H9 (cell line): ENCODE measurements around the gene TMCC1. TPM values are rescaled to one million over a fixed set of nuclear protein-coding genes. Genes with fewer than 3 reads are reported as not detected.

Experiments used
- DNase-seq: peaks from one replicate; pipeline ENCODE4 v3.0.0-alpha.2; 2017
- H2AFZ ChIP-seq: one replicate; pipeline ENCODE4 v1.6.1; 2013; ENCODE audit warnings: mild to moderate bottlenecking, low read length, control low read depth, moderate library complexity
- H2AK5ac ChIP-seq: 2 replicates; pipeline ENCODE4 v1.6.1; 2013; ENCODE audit warnings: low read length, control low read depth, mixed read lengths; ENCODE audit not compliant: insufficient read length
- H2BK120ac ChIP-seq: one replicate; pipeline ENCODE4 v1.6.1; 2013; ENCODE audit warnings: low read depth, mild to moderate bottlenecking, low read length, control low read depth, inconsistent platforms; ENCODE audit not compliant: poor library complexity, severe bottlenecking
- H2BK12ac ChIP-seq: 2 replicates; pipeline ENCODE4 v1.6.1; 2013; ENCODE audit warnings: low read length, control low read depth, mixed read lengths, low read depth; ENCODE audit not compliant: insufficient read length
- H2BK15ac ChIP-seq: 2 replicates; pipeline ENCODE4 v1.6.1; 2013; ENCODE audit warnings: low read depth, low read length, control low read depth
- H2BK20ac ChIP-seq: one replicate; pipeline ENCODE4 v1.6.1; 2013; ENCODE audit warnings: low read depth, mild to moderate bottlenecking, low read length, control low read depth, inconsistent platforms; ENCODE audit not compliant: poor library complexity, severe bottlenecking
- H2BK5ac ChIP-seq: 2 replicates; pipeline ENCODE4 v1.6.1; 2013; ENCODE audit warnings: low read length, control low read depth, mixed read lengths; ENCODE audit not compliant: insufficient read length
- H3K14ac ChIP-seq: 2 replicates; pipeline ENCODE4 v1.6.1; 2013; ENCODE audit warnings: low read length, control low read depth; ENCODE audit not compliant: insufficient read depth
- H3K18ac ChIP-seq: 2 replicates; pipeline ENCODE4 v1.6.1; 2013; ENCODE audit warnings: low read depth, mild to moderate bottlenecking, mixed read lengths, low read length, control low read depth; ENCODE audit not compliant: insufficient read length
- H3K23ac ChIP-seq: 2 replicates; pipeline ENCODE4 v1.6.1; 2013; ENCODE audit warnings: low read length, control low read depth, mixed read lengths, low read depth; ENCODE audit not compliant: insufficient read length
- H3K23me2 ChIP-seq: 2 replicates; pipeline ENCODE4 v1.6.1; 2013; ENCODE audit warnings: low read depth, mild to moderate bottlenecking, mixed read lengths, low read length, control low read depth; ENCODE audit not compliant: insufficient read length, poor library complexity, severe bottlenecking
- H3K27ac ChIP-seq: 2 replicates; pipeline ENCODE4 v1.5.1; 2013; ENCODE audit warnings: low read length, control low read depth, mixed read lengths, low read depth; ENCODE audit not compliant: insufficient read length
- H3K27me3 ChIP-seq: 2 replicates; pipeline ENCODE4 v1.6.1; 2013; ENCODE audit warnings: low read length, control low read depth, inconsistent platforms; ENCODE audit not compliant: insufficient read depth
- H3K4ac ChIP-seq: 2 replicates; pipeline ENCODE4 v1.6.1; 2013; ENCODE audit warnings: low read depth, mild to moderate bottlenecking, control low read depth, inconsistent platforms, low read length, moderate library complexity
- H3K4me1 ChIP-seq: 2 replicates; pipeline ENCODE4 v1.6.1; 2013; ENCODE audit warnings: low read length, control low read depth, inconsistent platforms; ENCODE audit not compliant: insufficient read depth
- H3K4me2 ChIP-seq: 2 replicates; pipeline ENCODE4 v1.6.1; 2013; ENCODE audit warnings: low read length, control low read depth, mixed read lengths; ENCODE audit not compliant: insufficient read length, insufficient read depth
- H3K56ac ChIP-seq: 2 replicates; pipeline ENCODE4 v1.6.1; 2013; ENCODE audit warnings: low read depth, mild to moderate bottlenecking, mixed read lengths, low read length, control low read depth; ENCODE audit not compliant: insufficient read length
- H3K79me1 ChIP-seq: 2 replicates; pipeline ENCODE4 v1.6.1; 2013; ENCODE audit warnings: low read depth, mild to moderate bottlenecking, moderate library complexity, low read length, control low read depth, inconsistent platforms; ENCODE audit not compliant: insufficient read depth, poor library complexity, severe bottlenecking
- H3K79me2 ChIP-seq: 2 replicates; pipeline ENCODE4 v1.6.1; 2013; ENCODE audit warnings: low read length, control low read depth, inconsistent platforms; ENCODE audit not compliant: insufficient read depth
- H3K9ac ChIP-seq: 2 replicates; pipeline ENCODE4 v1.6.1; 2013; ENCODE audit warnings: low read length, control low read depth, mixed read lengths; ENCODE audit not compliant: insufficient read length; ENCODE audit errors: extremely low read depth
- H3K9me3 ChIP-seq: one replicate; pipeline ENCODE4 v1.6.1; 2013; ENCODE audit warnings: low read depth, low read length, inconsistent platforms; ENCODE audit not compliant: control insufficient read depth
- H3T11ph ChIP-seq: one replicate; pipeline ENCODE4 v1.6.1; 2013; ENCODE audit warnings: mild to moderate bottlenecking, low read length, control low read depth, inconsistent platforms
- H4K20me1 ChIP-seq: one replicate; pipeline ENCODE4 v1.6.1; 2013; ENCODE audit not compliant: control insufficient read depth, insufficient read length, insufficient read depth
- H4K5ac ChIP-seq: 2 replicates; pipeline ENCODE4 v1.6.1; 2013; ENCODE audit warnings: low read depth, mild to moderate bottlenecking, mixed read lengths, low read length, control low read depth; ENCODE audit not compliant: insufficient read length
- H4K8ac ChIP-seq: replicated peaks from 2 replicates; pipeline ENCODE4 v1.6.1; 2013; ENCODE audit warnings: low read length, control low read depth, mixed read lengths, low read depth; ENCODE audit not compliant: insufficient read length
- H4K91ac ChIP-seq: 2 replicates; pipeline ENCODE4 v1.6.1; 2013; ENCODE audit warnings: low read depth, mild to moderate bottlenecking, moderate library complexity, mixed read lengths, low read length, control low read depth; ENCODE audit not compliant: insufficient read length
- H3K27ac Mint-ChIP-seq, 3 experiments: 2 replicates in 2 of 3; 3 replicates in 1 of 3; pipeline ENCODE4 v1.8.0; 2020 to 2021; ENCODE audit warnings: mixed read lengths in 3 of 3, mild to moderate bottlenecking in 1 of 3, moderate library complexity in 1 of 3
- H3K27me3 Mint-ChIP-seq: 2 replicates; pipeline ENCODE4 v1.8.0; 2021; ENCODE audit warnings: low read depth, mild to moderate bottlenecking, moderate library complexity, mixed read lengths
- H3K36me3 Mint-ChIP-seq, 3 experiments: 2 replicates in 2 of 3; 3 replicates in 1 of 3; pipeline ENCODE4 v1.8.0; 2020 to 2021; ENCODE audit warnings: low read depth in 3 of 3, mixed read lengths in 3 of 3; ENCODE audit not compliant: insufficient read depth in 1 of 3
- H3K4me1 Mint-ChIP-seq, 2 experiments: 2 replicates each; pipeline ENCODE4 v1.8.0; 2020; ENCODE audit warnings: mixed read lengths in 2 of 2
- H3K4me3 Mint-ChIP-seq, 2 experiments: 2 replicates in 1 of 2; 3 replicates in 1 of 2; pipeline ENCODE4 v1.8.0; 2020 to 2021; ENCODE audit warnings: mild to moderate bottlenecking in 2 of 2, mixed read lengths in 2 of 2, moderate library complexity in 1 of 2
- H3K9me3 Mint-ChIP-seq, 2 experiments: 2 replicates in 1 of 2; 3 replicates in 1 of 2; pipeline ENCODE4 v1.8.0; 2020; ENCODE audit warnings: mild to moderate bottlenecking in 2 of 2, mixed read lengths in 2 of 2, moderate library complexity in 1 of 2
- WGBS: extraction: QIAGEN DNeasy Blood & Tissue Kit; methylation state at CpG from one replicate; pipeline ENCODE4 v1.1.7; 2013; ENCODE audit warnings: missing lambda C conversion rate, low lambda C conversion rate, mixed read lengths; ENCODE audit not compliant: insufficient read length; ENCODE audit errors: extremely low coverage; 5-methylcytosine and 5-hydroxymethylcytosine counted together
- total RNA-seq: library from RNA; stranded (reverse); gene quantifications from 2 replicates; pipeline ENCODE4 v1.2.1, GENCODE V29; 2021
- TF ChIP-seq, protein P1 (sequence below): fragments of 200-600 bp; sonication (generic); conservative IDR thresholded peaks from 3 replicates; pipeline ENCODE4 v1.8.0; 2021; ENCODE audit warnings: antibody characterized with exemption, mild to moderate bottlenecking

TMCC1 gene
- total RNA-seq, 1 experiment from 2014 or later: 24.4 TPM

DNA sequence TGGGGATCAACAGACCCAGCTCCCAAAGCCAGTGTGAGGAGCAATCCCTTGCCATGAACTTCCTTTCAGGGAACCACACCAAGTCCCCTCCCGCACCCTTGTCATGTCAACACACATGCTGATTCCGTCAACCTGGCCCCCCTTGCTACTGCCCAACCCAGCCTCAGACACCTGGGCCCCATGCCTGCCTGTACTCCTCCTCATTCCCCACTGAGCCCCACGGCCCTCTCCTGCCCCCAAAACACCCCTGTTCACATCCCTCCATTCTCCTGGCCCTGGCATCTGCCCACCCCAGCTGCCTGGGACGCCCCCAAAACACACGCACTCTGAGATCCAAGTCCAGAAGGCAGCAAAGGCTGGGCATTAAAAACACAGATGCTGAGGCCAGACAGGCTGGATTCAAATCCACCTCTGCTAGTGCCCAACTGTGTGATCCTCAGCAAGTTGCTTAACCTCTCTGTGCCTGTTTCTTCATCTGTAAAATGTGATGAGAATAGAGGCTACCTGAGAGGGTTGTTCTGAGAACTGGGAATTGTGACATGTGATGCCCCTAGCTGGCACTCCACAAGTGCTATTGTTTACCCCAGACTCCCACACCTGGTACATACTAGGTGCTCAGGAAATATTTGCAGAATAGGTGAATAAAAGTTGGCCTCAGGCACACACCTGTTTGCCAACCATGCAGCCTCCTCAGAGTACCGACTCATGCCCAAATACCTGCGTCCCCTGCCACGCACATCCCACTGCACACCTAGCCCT is 289.3 kb downstream of the TMCC1 start:
- Mint-ChIP-seq H3K9me3 (peaks cover 2 to 3% of the 10 kb centered on the region in 2 experiments; a peak in 2 of 5 replicates), H3K27me3 (peaks cover 38% of the 10 kb centered on the region), H3K36me3 (peaks cover 0 to 3% (median 0%) of the 10 kb centered on the region in 3 experiments; a peak in 2 of 7 replicates), H3K4me1 (peaks cover 71% of the 10 kb centered on the region in 2 experiments), H3K27ac (no peak overlapping the region), H3K4me3 (peak overlapping the region; percentile 81 to 93)
- Histone ChIP-seq H3K27ac (no peak overlapping the region), H4K8ac (no peak overlapping the region), H3K14ac (no peak overlapping the region), H2BK12ac (no peak overlapping the region), H3K9me3 (no peaks in the 10 kb centered on the region), H4K91ac (no peak overlapping the region), H3K23me2 (peaks cover 12% of the 10 kb centered on the region), H3K4ac (no peak overlapping the region), H3K23ac (no peak overlapping the region), H4K5ac (no peak overlapping the region), H2BK20ac (no peak overlapping the region), H3K56ac (no peak overlapping the region), H2AK5ac (no peak overlapping the region), H3K4me1 (peaks cover 3% of the 10 kb centered on the region), H3K18ac (no peak overlapping the region), H2BK120ac (no peak overlapping the region), H3T11ph (no peak overlapping the region), H2AFZ (no peak overlapping the region), H3K79me2 (peaks cover 4% of the 10 kb centered on the region; the same call in 1 of the 2 replicates), H3K27me3 (peaks cover 6% of the 10 kb centered on the region; the same call in 1 of the 2 replicates), H2BK15ac (no peak overlapping the region), H3K79me1 (no peaks in the 10 kb centered on the region), H2BK5ac (no peak overlapping the region), H3K4me2 (peak overlapping the region; percentile 48), H3K9ac (no peak overlapping the region), H4K20me1 (no peaks in the 10 kb centered on the region)
- whole genome bisulfite sequencing: no CpG with 5 or more reads among the region's 8 CpGs
- DNase-seq: no peak
- TF ChIP-seq, protein P1, sequence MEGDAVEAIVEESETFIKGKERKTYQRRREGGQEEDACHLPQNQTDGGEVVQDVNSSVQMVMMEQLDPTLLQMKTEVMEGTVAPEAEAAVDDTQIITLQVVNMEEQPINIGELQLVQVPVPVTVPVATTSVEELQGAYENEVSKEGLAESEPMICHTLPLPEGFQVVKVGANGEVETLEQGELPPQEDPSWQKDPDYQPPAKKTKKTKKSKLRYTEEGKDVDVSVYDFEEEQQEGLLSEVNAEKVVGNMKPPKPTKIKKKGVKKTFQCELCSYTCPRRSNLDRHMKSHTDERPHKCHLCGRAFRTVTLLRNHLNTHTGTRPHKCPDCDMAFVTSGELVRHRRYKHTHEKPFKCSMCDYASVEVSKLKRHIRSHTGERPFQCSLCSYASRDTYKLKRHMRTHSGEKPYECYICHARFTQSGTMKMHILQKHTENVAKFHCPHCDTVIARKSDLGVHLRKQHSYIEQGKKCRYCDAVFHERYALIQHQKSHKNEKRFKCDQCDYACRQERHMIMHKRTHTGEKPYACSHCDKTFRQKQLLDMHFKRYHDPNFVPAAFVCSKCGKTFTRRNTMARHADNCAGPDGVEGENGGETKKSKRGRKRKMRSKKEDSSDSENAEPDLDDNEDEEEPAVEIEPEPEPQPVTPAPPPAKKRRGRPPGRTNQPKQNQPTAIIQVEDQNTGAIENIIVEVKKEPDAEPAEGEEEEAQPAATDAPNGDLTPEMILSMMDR: no peak
